Astrocyte (in vitro differentiated cells and primary cell): ENCODE measurements around the gene LPCAT4.

Source experiments
- EZH2 ChIP-seq: IDR thresholded peaks from 2 replicates; pipeline ENCODE4 v1.6.1; 2012; ENCODE audit warnings: mild to moderate bottlenecking, low read length, inconsistent platforms; ENCODE audit not compliant: insufficient read depth
- TF ChIP-seq, protein P1 (sequence below): IDR thresholded peaks from 2 replicates; pipeline ENCODE4 v1.5.1; 2011; ENCODE audit warnings: low read depth, mild to moderate bottlenecking, inconsistent platforms, low read length, moderate library complexity; ENCODE audit not compliant: insufficient read depth

DNA sequence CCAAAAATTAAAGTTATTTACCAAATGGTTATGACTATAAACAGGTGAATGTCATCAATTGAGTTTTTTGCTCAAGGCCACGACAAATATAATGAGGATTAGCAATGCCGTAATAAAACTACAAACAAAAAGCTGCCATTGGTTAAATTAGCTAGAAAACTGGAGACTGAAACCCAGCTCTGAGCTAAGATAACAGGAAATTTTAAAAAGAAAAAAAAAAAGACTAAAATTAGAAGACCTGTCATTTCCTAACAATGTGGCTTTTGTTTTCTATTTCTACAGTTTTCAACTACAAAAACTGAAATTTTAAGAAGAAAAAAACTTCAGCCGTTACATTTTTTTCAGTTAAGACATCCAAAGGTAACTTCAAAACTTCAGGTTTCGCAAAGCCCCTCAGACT lies 39.1 kb downstream of the LPCAT4 start:
- TF ChIP-seq, protein P1, sequence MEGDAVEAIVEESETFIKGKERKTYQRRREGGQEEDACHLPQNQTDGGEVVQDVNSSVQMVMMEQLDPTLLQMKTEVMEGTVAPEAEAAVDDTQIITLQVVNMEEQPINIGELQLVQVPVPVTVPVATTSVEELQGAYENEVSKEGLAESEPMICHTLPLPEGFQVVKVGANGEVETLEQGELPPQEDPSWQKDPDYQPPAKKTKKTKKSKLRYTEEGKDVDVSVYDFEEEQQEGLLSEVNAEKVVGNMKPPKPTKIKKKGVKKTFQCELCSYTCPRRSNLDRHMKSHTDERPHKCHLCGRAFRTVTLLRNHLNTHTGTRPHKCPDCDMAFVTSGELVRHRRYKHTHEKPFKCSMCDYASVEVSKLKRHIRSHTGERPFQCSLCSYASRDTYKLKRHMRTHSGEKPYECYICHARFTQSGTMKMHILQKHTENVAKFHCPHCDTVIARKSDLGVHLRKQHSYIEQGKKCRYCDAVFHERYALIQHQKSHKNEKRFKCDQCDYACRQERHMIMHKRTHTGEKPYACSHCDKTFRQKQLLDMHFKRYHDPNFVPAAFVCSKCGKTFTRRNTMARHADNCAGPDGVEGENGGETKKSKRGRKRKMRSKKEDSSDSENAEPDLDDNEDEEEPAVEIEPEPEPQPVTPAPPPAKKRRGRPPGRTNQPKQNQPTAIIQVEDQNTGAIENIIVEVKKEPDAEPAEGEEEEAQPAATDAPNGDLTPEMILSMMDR, result no peak
- TF ChIP-seq EZH2, result no peak
